Tibial nerve (tissue), 4 donors: ENCODE data around the gene HNRNPUL1.

Source experiments
- EP300 ChIP-seq, 2 donors: sonication (generic); formaldehyde crosslinking; IDR thresholded peaks; one replicate each; pipeline ENCODE4 v1.6.1; 2017; ENCODE audit warnings: antibody characterized with exemption in 2 of 2, mild to moderate bottlenecking in 1 of 2
- POLR2A ChIP-seq, 2 donors: fragments of 450-650 bp; IDR thresholded peaks; one replicate each; pipeline ENCODE4 v1.6.1; 2017; ENCODE audit warnings: antibody characterized with exemption in 2 of 2, mild to moderate bottlenecking in 2 of 2, moderate library complexity in 2 of 2
- TF ChIP-seq, protein P1 (sequence below), 5 experiments: fragments of 200-600 bp in 3 of 5; fragments of 450-650 bp in 2 of 5; sonication (generic) in 3 of 5; IDR thresholded peaks; one replicate each; pipeline ENCODE4 v1.5.1; 2016 to 2019; ENCODE audit warnings: antibody characterized with exemption in 5 of 5, mild to moderate bottlenecking in 3 of 5, moderate library complexity in 2 of 5

GRCh38 chr19:41327076-41327575 is 63.0 kb downstream of the HNRNPUL1 start:
- TF ChIP-seq, protein P1, sequence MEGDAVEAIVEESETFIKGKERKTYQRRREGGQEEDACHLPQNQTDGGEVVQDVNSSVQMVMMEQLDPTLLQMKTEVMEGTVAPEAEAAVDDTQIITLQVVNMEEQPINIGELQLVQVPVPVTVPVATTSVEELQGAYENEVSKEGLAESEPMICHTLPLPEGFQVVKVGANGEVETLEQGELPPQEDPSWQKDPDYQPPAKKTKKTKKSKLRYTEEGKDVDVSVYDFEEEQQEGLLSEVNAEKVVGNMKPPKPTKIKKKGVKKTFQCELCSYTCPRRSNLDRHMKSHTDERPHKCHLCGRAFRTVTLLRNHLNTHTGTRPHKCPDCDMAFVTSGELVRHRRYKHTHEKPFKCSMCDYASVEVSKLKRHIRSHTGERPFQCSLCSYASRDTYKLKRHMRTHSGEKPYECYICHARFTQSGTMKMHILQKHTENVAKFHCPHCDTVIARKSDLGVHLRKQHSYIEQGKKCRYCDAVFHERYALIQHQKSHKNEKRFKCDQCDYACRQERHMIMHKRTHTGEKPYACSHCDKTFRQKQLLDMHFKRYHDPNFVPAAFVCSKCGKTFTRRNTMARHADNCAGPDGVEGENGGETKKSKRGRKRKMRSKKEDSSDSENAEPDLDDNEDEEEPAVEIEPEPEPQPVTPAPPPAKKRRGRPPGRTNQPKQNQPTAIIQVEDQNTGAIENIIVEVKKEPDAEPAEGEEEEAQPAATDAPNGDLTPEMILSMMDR (IDR thresholded peaks at IDR 0.05): no peak
- TF ChIP-seq EP300 (IDR thresholded peaks at IDR 0.05): no peak
- TF ChIP-seq POLR2A (IDR thresholded peaks at IDR 0.05): no peak
